Islet precursor cell (in vitro differentiated cells): ENCODE data around the gene VPS13D.
A peak's percentile ranks its signal among the peaks of the same experiment; 100 is the strongest.

Experiments used
- DNase-seq: peaks from one replicate; pipeline ENCODE4 v3.0.0-alpha.2; 2018

Gene VPS13D

GRCh38 chr1:12501661-12502060 is 271.8 kb downstream of the VPS13D start:
- DNase-seq = no peak

GRCh38 chr1:12502336-12503109 is 272.7 kb downstream of the VPS13D start:
- DNase-seq = no peak

- DNase-seq = no peak
Observed at GRCh38 chr1:12503709-12504108, 273.9 kb downstream of the VPS13D start.

- no peak for DNase-seq
Observed at GRCh38 chr1:12504601-12505000, 274.8 kb downstream of the VPS13D start.

- DNase-seq = no peak
Observed at GRCh38 chr1:12505231-12505630, 275.4 kb downstream of the VPS13D start.

GRCh38 chr1:12505639-12506280 is 275.9 kb downstream of the VPS13D start:
- no peak for DNase-seq

GRCh38 chr1:12506281-12507280 is 276.8 kb downstream of the VPS13D start:
- no peak for DNase-seq

GRCh38 chr1:12507631-12508030 is 277.8 kb downstream of the VPS13D start:
- no peak for DNase-seq

GRCh38 chr1:12508849-12509248 is 279.0 kb downstream of the VPS13D start:
- no peak for DNase-seq

GRCh38 chr1:12511128-12511484 is 281.3 kb downstream of the VPS13D start:
- no peak for DNase-seq

- no peak for DNase-seq
Observed at GRCh38 chr1:12511516-12512468, 282.0 kb downstream of the VPS13D start.

- no peak for DNase-seq
Observed at GRCh38 chr1:12513181-12513580, 283.4 kb downstream of the VPS13D start.

- DNase-seq = no peak
Observed at GRCh38 chr1:12514590-12514989, 284.8 kb downstream of the VPS13D start.

- no peak for DNase-seq
Observed at GRCh38 chr1:12515234-12515633, 285.4 kb downstream of the VPS13D start.

GRCh38 chr1:12516741-12517140 is 286.9 kb downstream of the VPS13D start:
- no peak for DNase-seq

GRCh38 chr1:12518931-12519692 is 289.3 kb downstream of the VPS13D start:
- DNase-seq = peak; percentile 55

- DNase-seq = no peak
Observed at GRCh38 chr1:12519693-12520364, 290.0 kb downstream of the VPS13D start.

GRCh38 chr1:12521096-12521495 is 291.3 kb downstream of the VPS13D start:
- DNase-seq = peak; percentile 30

GRCh38 chr1:12522780-12523179 is 292.9 kb downstream of the VPS13D start:
- DNase-seq = peak; percentile 4

GRCh38 chr1:12524266-12524665 is 294.4 kb downstream of the VPS13D start:
- DNase-seq = peak; percentile 8
